Mammary epithelial cell (primary cell): ENCODE results near the gene NPY4R.
"Not testable (repeated sequence)": the region's sequence is repeated elsewhere in the genome, so short reads cannot be mapped to it uniquely, and the experiment has no call there.

Source experiments
- CTCF ChIP-seq, 2 donors: IDR thresholded peaks in 1 of 2; conservative IDR thresholded peaks in 1 of 2; 2 replicates each; pipeline ENCODE4 v1.5.1; 2011 to 2012; ENCODE audit warnings: inconsistent platforms in 2 of 2, low read length in 2 of 2, mild to moderate bottlenecking in 2 of 2, control low read depth in 1 of 2, low read depth in 1 of 2; ENCODE audit not compliant: insufficient read depth in 1 of 2; ENCODE audit errors: extremely low read depth in 1 of 2
- EZH2 ChIP-seq: IDR thresholded peaks from 2 replicates; pipeline ENCODE4 v1.6.1; 2012; ENCODE audit warnings: low read length, inconsistent platforms, borderline replicate concordance

GRCh38 chr10:46440942-46441341 is 24.8 kb downstream of the NPY4R start:
- not testable (repeated sequence) for TF ChIP-seq CTCF (conservative IDR thresholded peaks at IDR 0.05 in 1 of 2, IDR thresholded peaks at IDR 0.05 in 1 of 2; ENCODE audit: extremely low read depth in 1 of 2, insufficient read depth in 1 of 2, low read depth in 1 of 2, low read length in 2 of 2); EZH2
